Stimulated activated CD8-positive, alpha-beta memory T cell treated with anti-CD3 and anti-CD28 coated beads, Interleukin-7, amount 100 ng/mL, for 4 hours (primary cell): ENCODE data around the gene TCEAL8.
"Not testable (repeated sequence)": the region's sequence is repeated elsewhere in the genome, so short reads cannot be mapped to it uniquely, and the experiment has no call there.

Source experiments
- DNase-seq, 2 donors: peaks; one replicate each; pipeline ENCODE4 v3.0.0-alpha.2; 2020; ENCODE audit warnings: low read depth in 2 of 2

TCEAL8 gene

GRCh38 chrX:103254921-103255493 lies at the start of gene TCEAL8:
TCEAL8 (minus strand) TSS chrX:103255155; CDS start chrX:103253979, 1,176 bp downstream.
- DNase-seq: peak; percentile 8 to 49

GRCh38 chrX:103304705-103305104 lies 49.8 kb upstream of the TCEAL8 start:
- DNase-seq: no peak

DNA sequence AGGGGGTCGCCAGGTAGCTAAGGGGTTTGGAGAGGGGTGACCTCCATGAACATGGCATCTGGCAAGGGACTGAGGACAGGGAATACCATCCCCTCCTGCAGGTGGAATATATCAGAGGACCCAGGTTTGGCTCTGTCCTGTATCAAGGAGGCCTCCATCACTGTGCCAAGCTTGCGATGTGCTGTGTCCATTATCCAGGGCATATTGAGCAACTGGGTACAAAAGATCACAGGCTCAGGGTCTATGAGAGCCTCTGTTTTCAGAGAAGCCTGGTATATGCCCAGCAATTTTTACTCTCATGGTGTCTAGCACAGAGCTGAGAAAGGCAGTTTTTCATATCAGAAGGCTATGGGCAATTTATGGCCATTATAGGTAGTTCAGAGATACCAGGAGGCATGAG lies 38.2 kb upstream of the TCEAL8 start:
- DNase-seq: no peak

DNA sequence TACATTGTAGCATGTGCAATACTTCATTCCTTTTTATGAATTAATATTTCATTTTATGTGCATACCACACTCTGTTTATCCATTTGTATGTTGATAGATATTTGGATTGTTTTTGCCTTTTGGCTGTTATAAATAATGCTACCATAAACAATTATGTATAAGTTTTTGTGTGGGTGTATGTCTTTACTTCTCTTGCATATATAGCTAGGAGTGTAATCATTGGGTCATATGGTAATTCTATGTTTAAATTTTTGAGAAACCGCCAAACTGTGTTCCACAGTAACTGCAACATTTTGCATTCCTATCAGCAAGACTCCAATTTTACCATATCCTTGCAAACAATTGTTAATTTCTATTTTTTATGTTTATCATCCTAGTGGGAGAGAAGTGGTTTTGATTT lies 24.7 kb upstream of the TCEAL8 start:
- DNase-seq: no peak

GRCh38 chrX:103276581-103277002 lies 21.6 kb upstream of the TCEAL8 start, which contains the start of gene TCEAL5:
TCEAL5 (minus strand) TSS chrX:103276750; CDS start chrX:103274563, 2,187 bp downstream.
- no peak for DNase-seq

- no peak for DNase-seq
Observed at GRCh38 chrX:103275947-103276567, 21.1 kb upstream of the TCEAL8 start.

DNA sequence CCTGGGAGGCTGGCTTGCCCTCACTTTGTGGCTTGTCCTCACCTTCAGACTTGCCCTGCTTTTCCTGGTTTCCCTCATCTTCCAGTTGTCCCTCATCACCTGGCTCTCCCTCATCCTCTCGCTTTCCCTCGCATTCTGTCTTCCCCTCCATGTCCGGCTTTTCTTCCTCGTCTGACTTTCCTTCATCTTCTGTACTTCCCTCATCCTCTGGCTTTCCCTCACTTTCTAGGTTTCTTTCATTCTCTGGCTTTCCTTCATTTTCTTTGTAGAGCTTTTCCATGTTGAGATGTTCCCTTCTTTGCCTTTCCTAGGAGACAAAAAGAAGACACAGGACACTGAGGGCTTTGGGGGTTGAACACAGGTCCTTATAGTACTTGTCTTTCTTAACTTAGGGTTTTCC lies 19.3 kb upstream of the TCEAL8 start:
- DNase-seq: no peak

- DNase-seq: no peak
Observed at GRCh38 chrX:103258275-103258674, 3.3 kb upstream of the TCEAL8 start.

- DNase-seq: no peak
Observed at GRCh38 chrX:103256651-103257050, 1.7 kb upstream of the TCEAL8 start.

GRCh38 chrX:103254171-103254824 lies 657 bp downstream of the TCEAL8 start:
- peak in 1 of 2 donors; percentile 3 for DNase-seq

DNA sequence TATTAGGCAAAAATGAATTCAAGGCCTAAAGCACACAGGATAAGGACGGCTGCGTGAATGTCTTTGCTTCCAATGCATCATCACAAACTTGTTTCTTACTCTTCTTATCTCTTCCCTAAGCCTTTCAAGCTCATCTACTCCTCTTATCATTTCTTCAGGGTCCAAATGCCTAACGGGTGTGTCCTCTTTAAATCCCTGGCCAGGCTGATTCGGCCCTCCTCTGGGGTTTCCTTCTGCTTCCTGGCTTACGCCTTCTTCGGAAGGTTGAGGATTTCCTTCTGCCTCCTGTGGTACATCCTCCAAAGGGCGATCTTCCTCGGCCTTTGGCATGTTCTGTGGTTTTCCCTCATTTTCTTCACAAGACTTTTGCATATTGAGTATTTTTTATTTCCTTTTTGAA lies 1.3 kb downstream of the TCEAL8 start:
- no peak for DNase-seq

GRCh38 chrX:103250977-103251376 lies 4.0 kb downstream of the TCEAL8 start:
- DNase-seq: no peak

GRCh38 chrX:103249805-103250204 lies 5.2 kb downstream of the TCEAL8 start:
- no peak for DNase-seq

DNA sequence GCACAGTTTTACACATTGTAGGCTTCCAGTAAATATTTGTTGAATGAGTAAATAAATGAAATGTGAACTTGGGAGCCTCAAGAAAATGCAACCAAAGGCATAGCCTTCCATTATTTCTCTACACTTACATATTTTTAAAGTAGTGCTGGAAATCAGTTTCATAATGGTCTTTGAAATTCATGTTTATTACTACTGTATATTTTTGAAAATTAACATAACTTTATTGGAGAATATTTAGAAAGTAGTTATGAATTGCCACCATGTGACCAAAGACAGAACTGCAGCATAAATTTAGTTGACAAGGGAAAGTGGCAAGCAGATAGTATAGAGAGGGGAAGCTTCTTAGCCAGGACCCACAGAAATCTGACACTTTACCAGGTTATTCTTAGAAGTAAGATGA lies 6.4 kb downstream of the TCEAL8 start:
- DNase-seq: no peak

GRCh38 chrX:103240155-103240554 lies 14.8 kb downstream of the TCEAL8 start:
- DNase-seq: no peak

GRCh38 chrX:103236296-103236695 lies 18.7 kb downstream of the TCEAL8 start:
- DNase-seq: no peak

DNA sequence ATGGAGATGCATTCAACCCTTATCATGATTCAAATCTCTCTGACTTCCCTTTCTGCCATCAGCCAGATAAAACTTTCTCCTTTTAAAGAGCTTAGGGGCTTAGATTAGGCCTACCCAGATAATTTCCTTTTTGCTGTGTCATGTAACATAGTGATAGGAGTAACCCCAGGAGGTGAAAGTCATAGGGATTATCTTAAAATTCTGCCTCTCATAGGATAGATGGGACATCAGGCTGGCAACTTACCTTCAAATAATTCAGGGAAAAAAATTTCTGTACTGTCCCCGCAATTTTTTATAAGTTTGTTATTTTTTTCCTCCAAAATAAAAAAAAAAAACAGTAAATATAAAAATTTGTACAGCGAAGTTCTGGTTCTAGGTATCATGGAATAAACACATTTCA lies 19.3 kb downstream of the TCEAL8 start:
- not testable (repeated sequence) for DNase-seq

- no peak for DNase-seq
Observed at GRCh38 chrX:103234869-103235268, 20.1 kb downstream of the TCEAL8 start.

- no peak for DNase-seq
Observed at GRCh38 chrX:103233263-103233662, 21.7 kb downstream of the TCEAL8 start.

- not testable (repeated sequence) for DNase-seq
Observed at GRCh38 chrX:103225918-103226317, 29.0 kb downstream of the TCEAL8 start.

DNA sequence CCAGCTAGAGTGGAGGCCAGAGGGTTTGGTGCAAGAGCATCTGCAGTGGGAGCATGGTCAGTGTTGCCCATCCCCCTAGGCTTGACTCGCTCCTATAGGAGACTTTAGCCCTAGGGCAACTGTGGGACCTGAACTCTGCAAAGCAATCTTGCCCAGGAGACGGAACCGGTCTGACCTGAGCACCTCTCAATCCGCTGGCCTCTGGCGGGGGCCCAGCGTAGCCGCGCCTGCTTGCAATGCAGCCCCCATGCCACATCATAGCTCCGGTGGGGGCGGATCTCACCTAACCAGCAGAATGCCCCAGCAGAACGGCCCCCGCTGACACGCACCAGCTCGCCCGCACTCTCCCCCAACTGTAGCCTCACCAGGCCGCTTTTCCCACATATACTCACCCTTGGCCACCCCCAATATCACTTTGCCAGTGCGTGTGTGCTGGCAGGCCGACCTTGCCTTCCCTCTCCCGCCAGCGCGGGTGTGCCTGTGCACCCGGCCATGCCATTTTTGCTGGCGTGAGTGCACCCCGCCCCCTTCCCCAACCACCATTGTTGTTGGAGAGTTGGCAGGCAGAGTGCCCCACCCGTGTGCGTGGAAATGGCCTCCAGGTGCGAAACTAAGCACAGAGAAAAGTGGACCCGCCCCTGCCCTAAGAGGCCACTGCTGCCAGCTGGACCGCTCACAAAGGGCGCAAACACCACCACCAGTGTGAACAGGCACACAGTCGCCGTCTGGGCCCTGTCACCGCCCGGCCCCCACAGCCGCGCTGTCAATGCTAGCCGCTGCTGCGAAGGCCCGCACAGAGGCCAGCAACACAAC lies 34.2 kb downstream of the TCEAL8 start:
- no peak for DNase-seq

- DNase-seq: peak in 1 of 2 donors; percentile 13
Observed at GRCh38 chrX:103215425-103215991, 39.4 kb downstream of the TCEAL8 start.
